GM19043 (cell line): Measurements from ENCODE around the gene FBXO11.
"Not testable (repeated sequence)": the region's sequence is repeated elsewhere in the genome, so short reads cannot be mapped to it uniquely, and the experiment has no call there.

ENCODE experiments used
- ATAC-seq: cut with Tn5 transposase; IDR thresholded peaks from one replicate; pipeline ENCODE4 v1.9.1; 2021; ENCODE audit warnings: low read depth; ENCODE audit not compliant: unreplicated experiment

FBXO11 gene

GRCh38 chr2:47906157-47907038, at the start of gene FBXO11:
FBXO11 (minus strand) TSS chr2:47906498; CDS start chr2:47905720, 778 bp downstream.
- peak; percentile 88 for ATAC-seq

- ATAC-seq: no peak
Observed at GRCh38 chr2:47950340-47951301, 44.3 kb upstream of the FBXO11 start.

- ATAC-seq: no peak
Observed at GRCh38 chr2:47946593-47946992, 40.3 kb upstream of the FBXO11 start.

GRCh38 chr2:47945046-47945781, 38.9 kb upstream of the FBXO11 start:
- no peak for ATAC-seq

GRCh38 chr2:47941936-47942335, 35.6 kb upstream of the FBXO11 start:
- ATAC-seq: no peak

GRCh38 chr2:47937677-47938076, 31.4 kb upstream of the FBXO11 start:
- ATAC-seq: no peak

- no peak for ATAC-seq
Observed at GRCh38 chr2:47935071-47935470, 28.8 kb upstream of the FBXO11 start.

- ATAC-seq: no peak
Observed at GRCh38 chr2:47918043-47918442, 11.7 kb upstream of the FBXO11 start.

- no peak for ATAC-seq
Observed at GRCh38 chr2:47917276-47917961, 11.1 kb upstream of the FBXO11 start.

- ATAC-seq: no peak
Observed at GRCh38 chr2:47916412-47916811, 10.1 kb upstream of the FBXO11 start.

- not testable (repeated sequence) for ATAC-seq
Observed at GRCh38 chr2:47910662-47911061, 4.4 kb upstream of the FBXO11 start.

- no peak for ATAC-seq
Observed at GRCh38 chr2:47908682-47909081, 2.4 kb upstream of the FBXO11 start.

- peak; percentile 22 for ATAC-seq
Observed at GRCh38 chr2:47907039-47907781, 912 bp upstream of the FBXO11 start.

- ATAC-seq: peak; percentile 0
Observed at GRCh38 chr2:47905386-47906156, 727 bp downstream of the FBXO11 start.

GRCh38 chr2:47903781-47904490, 2.4 kb downstream of the FBXO11 start:
- no peak for ATAC-seq

GRCh38 chr2:47901892-47902291, 4.4 kb downstream of the FBXO11 start:
- ATAC-seq: not testable (repeated sequence)

GRCh38 chr2:47900857-47901256, 5.4 kb downstream of the FBXO11 start:
- no peak for ATAC-seq
